C1 segment of cervical spinal cord (tissue), 14 donors: ENCODE data around the gene NTN1.
A peak's percentile ranks its signal among the peaks of the same experiment; 100 is the strongest.

Experiments
- DNase-seq, 14 donors: peaks; one replicate each; lab custom pipeline; 2025; lab: John Stamatoyannopoulos, UW

NTN1 gene

DNA sequence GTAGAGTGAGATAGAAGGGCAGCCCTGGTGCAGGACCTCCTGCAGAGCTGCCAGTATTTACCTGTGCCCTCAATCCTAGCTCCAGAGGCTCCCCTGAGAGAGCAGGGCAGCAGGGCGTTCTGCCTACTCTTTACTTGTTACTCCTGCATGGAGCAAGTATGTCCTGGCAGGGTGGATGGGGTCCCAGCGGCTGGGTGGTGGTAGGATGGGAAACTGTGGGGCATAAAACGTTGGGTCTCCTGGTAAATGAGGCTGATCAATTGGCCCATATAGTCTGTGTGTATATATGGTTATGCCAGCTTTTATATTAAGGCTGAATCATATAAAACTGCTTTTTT is 192.0 kb downstream of the NTN1 start:
- DNase-seq: no peak

DNA sequence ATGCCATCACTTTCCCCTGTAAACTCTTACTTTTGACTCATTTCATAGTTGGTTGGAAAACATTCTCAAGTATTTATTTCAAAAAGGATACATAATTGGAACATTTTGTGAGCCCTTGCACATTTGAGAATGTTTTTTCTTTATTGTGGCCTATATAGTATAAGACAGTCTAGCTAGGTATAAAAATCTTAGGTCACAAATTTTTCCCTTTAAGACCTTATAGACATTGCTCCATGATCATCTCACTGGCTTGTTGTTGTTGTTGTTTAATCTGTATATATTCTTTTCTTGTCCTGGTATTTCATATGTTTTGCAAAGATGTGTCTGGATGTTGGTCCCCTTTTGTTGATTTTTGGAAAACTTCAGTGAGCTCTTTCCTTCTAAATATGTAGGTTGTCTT is 194.2 kb downstream of the NTN1 start:
- DNase-seq: no peak

DNA sequence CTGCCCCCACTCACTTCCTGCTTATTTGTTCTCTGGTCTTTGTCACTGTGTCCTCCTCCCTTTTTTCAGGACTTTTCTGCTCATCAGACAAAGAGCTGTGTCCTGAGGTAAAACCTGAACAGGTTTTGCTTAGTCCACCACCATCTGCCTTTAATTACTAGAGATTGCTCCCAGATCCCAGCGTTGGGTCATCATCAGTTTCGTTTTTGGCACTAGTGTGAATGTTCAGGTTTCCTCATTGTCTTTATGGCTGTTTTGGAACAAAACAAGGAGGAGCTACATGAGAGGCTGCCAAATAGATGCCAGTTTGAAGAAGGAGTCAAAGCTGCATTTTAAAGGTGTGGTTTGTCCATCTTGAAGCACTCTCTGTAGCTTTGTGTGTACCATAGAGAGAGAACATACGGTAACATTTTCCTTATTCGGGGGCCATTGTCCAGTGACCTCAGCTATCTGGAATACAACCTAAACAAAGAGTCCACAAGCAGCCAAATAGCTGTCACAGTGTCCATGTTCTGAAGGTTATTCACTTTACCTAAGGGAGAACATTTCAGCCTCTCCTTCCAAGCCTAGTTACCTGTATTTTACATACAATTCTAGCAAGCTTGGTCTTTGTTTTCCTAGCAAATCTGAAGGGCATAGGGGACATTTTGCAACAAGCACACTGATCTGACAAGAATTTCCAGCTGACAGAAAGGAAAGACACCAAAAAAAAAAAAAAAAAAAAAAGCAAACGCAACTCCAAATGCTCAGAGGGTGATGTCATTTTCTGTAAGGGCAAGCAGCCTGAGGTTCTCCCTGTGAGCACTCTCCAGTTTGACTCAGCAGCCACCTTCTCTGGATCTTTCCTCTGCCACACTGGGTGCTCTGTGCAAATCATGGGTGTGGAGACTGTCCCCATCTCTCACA is 196.1 kb downstream of the NTN1 start:
- peak in 1 of 14 donors; percentile 80 for DNase-seq

DNA sequence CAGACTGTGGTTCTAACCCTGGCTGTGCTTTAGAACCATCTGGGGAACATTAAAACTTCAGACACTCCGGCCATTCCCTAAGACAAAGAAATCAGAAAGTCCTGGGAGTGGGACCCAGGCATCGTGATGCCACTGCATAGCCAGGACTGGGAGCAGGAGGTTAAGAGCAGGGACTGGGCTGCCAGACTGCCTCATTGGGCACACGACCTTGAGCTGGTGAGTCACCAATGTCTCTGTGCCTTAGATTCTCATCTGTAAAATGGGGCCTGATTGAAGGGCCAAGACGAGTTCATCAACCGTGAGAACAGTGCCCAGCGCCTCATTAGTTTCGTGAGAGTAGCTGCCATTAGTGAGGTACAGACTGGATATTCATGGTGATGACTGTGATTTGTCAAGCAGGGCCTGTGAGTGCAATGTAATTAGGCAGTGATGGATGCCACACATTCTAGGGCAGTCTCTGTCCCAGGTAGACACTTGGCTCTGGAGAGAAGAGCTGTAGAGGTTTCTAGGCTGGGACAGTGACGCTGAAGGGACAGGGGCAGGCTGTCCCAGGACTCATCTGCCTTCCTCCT is 196.8 kb downstream of the NTN1 start:
- no peak for DNase-seq

DNA sequence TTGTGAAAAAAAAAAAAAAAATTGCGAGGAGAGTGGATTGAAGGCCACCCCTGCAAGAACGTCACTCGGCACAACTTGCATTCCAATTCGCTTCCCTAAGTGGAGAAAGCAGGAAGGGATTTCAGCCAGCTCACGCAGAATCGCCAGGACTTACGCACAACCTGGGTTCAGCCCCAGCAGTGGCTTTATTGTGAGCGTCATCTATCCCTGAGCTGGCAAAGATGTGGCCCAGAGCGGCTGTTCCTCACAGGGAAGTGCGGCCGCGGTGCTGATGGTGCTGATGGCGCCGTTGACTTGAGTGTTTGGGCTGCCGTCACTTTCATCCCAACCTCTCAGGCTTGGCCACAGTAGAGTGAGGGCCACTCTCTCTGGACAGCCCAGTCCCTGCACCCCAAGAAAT is 197.6 kb downstream of the NTN1 start:
- no peak for DNase-seq

DNA sequence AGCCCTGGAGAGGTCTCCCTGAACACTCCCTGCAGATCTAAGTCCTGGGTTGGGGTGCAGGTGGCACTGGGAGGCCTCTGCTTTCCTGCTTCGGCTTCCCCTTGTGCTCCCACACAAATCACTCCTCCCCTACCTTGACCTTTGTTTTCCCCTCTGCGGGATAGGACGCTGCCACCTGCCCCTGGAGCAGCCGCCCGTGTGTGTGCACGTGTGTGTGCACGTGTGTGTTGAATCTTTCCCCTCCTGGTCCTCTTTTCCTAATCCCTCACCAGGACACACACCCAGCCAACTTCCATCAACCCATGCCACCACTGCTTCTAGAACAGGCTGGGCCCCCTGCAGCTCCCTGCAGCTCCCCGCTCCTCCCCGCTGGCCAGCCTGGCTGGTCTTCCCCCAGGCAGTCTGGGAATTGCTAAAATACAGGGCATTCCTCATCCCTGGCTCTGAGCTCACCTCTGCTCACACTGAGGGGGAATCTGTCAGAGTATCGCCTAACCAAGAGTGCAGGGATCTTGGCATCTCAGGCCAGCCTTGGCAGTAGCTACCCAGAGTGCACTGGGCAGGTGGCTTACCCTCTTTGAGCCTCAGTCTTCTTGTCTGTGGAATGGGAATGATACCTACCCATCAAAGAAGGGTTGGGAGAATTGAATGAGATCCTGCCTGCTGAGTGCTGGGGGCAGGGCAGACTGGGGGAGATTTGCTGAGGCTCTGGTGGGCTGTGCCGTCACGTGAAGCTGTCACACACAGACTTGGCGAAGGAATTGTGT is 198.5 kb downstream of the NTN1 start:
- DNase-seq: no peak

DNA sequence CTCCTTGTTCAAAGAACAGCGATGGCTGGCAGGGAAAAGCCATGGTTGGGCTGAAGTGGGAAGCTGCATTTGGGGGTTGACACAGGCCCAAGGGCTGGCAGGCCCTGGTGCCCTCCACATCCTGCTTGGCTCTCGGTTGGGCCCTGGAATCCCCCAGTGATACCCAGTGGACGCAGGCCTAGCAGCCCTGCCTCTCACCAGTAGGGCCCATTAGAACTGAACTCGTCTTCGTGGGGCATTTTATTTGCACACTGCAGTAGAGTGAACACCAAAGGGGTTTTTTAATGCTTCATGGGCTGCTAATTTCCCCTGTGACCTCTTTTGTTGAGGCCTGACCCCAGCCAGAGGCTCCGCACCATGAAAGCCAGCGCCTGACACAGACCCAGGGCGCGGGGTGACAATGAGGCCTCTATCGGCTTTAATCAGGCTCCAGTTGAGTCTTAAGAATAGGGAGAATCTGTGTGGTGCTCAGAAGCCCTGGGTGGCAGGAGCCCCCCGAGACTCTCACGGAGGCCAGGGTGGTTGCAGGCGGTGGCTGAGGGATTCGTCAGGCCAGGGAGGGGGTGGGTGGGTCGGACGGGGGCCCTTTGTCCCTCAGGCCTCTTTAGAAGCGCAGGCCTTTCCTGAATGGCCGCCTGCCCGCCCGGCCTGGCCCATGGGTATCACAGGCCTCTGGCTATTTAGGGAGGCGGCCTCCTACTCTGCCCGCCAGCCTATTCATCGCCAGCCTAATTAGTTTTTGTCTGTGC is 199.3 kb downstream of the NTN1 start:
- no peak for DNase-seq

DNA sequence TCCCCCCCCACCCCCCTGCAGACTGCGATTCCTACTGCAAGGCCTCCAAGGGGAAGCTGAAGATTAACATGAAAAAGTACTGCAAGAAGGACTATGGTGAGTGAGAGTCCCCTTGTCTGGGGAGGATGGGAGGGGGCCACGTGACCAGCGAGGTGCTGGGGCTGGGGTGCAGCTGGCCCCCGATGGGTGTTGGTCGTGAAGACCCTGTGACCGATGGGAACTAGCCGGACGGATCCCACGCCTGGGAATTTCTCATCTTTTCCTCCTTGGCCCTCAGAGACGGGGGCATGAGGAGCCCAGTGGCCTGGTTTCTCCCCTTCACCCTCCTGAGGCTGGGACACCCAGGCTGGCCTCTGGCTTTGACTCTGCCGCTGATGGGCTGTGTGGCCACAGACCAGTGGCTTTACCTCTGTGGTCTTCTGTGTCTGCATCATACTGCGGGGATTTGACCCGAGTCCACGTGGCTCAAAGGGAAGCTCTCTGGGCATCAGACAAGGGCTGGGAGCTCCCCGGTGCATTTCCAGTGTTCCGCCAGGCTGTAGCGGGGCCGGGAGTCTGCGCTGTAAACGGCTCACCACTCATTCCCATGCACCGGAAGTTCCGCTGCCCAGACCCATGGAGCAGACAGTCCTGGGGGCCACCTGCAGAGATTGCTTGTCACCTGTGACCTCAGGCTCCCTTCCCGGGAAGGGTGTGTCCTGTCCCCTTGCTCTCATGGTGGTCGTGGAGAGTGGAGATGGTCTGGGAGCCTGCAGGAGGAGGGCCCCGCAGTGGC is 200.0 kb downstream of the NTN1 start:
- no peak for DNase-seq

DNA sequence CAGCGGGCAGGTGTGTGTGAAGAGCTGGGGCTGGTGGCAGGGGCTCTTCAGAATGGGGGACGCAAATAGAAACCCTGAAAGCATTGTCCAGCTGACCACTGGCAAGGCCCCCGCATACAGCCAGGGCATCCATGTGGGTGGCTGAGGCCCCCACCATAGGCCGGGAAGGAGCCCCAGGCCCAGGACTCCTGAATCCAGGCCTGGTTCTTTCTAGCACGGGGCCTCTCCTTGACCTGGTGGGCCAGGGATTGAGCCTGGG is 200.5 kb downstream of the NTN1 start:
- DNase-seq: no peak

DNA sequence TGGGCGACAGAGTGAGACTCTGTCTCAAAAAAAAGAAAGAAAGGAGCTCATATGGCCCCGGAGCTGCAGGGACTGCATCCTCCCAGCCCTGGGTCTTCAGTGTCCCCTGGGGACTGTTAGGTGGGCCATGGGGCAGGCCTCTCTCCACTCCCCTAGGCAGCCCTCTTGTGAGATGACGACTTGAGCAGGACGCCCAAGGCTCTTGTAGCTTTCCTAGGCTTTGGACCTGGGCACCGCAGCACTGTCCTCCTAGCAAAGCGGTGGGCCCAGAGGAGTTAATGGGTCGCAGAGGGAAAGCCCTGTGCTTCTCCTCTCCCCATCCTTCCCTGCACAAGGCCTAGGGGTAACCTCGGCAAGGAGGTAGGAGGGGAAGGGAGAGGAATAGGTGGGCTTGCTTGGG is 202.2 kb downstream of the NTN1 start:
- DNase-seq: no peak

DNA sequence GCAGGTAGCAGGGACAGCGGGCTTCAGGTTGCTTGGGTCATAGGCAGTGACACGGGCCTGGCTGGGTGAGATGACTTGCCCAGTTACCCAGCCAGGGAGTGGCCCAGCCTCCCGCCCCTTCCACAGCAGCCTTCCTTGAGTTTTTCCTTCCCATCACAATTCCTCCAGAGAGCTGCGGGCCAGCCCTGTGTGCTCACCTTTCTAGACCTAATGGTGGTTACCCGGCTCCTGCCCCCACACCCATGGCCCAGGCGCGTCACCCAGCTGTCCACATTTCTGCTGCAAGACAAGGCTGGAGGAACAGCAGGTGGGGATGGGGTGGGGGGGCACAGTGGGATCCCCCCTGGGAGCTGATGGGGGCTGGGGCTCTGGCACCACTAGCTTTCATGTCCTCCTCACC is 203.2 kb downstream of the NTN1 start:
- DNase-seq: no peak

DNA sequence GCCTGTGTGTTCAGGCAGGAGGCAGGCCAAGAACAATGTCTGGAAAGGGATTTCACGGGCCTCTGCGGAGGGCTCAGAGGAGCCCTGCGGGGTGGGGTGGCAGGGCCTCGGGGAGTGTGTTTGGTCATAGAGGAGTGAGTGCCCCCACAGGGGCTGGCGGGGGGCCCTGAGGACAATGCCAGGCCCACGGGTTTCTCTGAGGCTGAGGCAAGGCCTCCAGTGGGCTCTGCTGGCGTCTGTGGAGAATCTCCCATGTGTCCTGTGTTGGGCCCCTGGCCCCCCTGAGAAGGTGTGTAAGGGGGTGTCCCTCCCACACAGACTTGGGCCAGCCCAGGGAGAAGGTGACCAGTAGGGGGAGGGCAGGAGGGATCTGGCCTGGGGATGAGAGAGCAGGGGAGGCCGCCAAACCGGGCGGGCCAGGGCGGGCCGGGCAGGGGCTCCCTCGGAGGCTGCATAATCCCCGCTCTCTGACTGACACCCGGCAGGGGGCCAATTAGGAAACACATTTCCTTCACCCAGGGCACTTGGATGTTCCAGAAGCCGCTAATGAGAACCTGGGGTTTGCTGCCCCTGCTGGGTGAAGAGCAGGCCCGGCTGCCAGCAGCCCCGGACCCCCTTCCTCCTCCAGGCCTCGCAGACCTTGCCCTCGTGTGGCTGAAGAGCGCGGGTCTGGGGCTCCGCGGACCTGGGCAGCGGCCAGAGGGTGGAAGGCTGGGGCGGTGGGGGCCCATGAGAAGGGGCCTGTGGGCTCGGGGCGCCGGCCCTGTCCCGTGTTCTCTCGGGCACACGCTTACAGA is 204.2 kb downstream of the NTN1 start:
- DNase-seq: no peak

DNA sequence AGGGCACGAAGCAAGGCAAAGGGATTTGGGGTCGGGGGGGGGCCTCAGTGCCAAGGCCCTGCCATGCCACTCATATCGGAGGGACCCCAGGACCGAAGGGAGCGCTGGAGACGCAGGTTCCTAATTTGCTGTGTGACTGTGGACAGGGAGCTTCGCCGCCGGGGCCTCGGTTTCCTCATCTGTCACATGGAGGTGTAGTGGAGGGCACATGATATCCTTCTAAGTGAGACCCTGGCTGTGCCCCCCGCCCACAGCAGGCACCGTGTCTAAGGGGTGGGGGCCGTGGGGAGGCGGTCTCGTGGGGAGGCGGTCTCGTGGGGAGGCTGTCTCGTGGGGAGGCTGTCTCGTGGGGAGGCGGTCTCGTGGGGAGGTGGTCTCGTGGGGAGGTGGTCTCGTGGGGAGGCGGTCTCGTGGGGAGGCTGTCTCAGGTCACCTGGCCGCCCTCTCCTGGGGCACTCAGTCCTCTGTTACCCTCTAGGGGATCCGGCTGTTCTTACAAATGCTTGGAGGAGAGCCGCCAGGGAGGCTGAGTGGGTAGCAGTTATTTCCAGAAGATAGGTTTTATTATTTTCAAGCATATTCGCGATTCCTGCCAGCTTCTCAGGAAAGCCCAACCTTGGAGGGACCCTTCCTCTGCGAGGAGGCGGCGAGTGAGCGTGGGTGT is 205.0 kb downstream of the NTN1 start:
- DNase-seq: no peak

DNA sequence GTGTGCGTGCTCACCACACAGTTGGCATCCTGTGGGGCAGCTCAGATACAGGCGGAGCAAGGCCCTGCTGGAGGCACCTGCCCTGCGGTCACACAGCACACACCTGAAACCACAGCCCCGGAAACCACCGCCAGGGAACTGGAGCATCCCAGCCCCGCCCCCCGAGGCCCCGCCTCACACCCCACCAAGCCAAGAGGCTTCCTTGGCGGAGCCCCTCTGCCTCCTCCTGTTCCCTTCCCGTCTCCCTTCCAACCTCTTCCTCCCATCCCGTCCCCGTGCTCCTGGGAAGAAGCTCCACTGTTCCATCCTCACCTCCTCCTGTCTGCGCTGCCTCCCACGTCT is 205.5 kb downstream of the NTN1 start:
- no peak for DNase-seq

DNA sequence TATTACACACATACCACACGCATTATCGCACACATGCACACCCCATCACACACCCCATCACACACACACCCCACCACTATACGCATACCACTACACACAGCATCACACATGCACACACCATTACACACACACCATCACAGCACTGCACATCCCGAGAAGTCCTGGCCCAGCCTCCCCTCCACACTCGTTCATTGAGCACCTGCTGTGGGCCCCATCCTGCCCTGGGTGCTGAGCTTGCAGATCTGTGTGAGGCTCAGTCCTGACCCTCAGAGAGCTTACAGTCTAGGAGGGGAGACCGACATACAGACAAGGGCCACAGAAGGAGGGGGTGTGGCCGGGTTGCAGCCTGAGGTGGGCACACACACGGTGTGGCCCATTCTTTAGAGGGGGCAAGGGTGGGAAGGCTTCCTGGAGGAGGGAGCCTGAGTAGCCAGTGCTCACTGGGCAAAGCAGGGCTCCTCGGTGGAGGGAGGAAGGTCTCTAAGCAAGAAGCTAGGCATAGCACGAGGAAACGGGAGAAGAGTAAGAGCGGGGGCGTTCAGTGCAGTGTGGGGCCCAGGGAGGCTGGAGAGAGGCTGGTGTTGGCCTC is 206.6 kb downstream of the NTN1 start:
- no peak for DNase-seq

DNA sequence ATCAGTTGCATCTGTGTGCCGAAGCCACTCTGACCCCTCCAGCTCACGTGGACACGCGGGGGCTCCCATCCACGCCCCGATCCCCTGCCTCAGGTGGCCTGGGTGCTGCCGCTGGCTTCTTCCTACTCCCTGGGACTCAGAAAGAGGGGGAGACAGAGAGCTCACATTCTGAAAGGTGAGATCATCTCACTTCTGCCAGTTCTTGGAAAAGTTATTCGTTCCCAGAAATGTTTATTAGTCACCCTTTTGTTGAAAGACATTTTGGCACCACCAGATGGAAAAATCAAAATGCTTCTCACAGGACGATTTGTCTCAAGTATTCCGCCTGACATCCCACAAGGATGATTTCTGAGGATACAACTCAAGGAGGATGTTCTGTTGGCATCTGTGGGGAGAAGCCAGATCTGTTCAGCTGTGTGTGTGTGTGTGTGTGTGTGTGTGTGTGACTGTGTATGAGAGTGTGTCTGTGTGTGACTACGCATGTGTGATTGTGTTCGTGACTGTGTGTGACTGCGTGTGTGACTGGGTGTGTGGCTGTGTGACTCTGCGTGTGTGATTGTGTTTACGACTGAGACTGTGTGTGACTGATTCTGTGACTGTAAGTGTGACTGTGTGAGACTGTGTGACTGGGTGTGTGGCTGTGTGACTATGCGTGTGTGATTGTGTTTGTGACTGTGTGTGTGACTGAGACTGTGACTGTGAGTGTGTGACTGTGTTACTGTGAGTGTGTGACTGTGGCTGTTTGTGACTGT is 207.3 kb downstream of the NTN1 start:
- DNase-seq: peak in 1 of 14 donors; percentile 38

DNA sequence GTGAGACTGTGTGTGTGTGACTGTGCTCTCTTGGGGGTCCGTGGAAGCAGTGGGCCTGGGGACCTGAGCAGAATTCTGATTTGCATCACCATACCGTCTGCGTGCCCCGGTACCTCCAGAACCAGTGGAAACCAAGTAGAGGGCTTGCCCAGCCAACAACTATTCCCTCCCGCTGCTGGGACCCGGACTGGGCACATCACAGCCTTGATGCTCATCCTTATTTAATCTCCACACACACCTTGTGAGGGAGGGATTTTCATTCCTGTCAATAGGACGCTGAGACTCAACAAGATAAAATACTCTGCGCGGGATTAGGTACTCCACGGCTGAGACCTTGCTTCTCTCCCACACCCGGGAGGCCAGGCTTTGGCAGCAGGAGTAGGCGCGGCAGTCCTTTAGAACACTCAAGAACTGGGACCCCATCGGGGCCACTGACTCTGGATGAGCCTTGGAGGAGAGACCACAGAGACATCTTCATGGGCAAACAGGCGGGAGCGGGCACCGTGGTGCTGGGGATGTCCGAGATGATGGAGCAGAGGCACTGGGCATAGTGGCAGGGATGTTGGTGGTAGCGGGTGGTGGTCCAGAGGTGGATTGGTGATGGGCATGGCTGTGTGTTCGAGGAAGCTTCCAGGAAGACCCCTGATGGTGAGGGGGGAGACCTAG is 208.0 kb downstream of the NTN1 start:
- DNase-seq: no peak

DNA sequence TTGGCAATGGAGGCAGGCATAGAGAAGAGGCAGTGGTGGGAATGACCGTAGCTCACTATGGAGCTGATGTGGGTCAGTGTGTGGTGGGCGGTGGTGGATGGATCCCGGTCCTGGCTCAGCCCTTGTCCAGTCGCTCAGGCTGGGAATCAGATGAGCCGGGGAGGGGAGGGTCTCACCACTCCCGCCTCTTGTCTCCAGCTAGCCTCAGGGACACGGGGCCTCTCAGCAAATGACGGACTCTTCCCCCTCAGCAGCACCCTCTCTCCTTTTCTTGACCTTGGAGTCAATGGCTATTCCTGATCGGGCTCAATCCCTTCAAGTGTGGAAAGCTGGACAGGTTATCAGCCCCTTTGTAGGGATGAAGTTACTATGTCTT is 208.5 kb downstream of the NTN1 start:
- no peak for DNase-seq

DNA sequence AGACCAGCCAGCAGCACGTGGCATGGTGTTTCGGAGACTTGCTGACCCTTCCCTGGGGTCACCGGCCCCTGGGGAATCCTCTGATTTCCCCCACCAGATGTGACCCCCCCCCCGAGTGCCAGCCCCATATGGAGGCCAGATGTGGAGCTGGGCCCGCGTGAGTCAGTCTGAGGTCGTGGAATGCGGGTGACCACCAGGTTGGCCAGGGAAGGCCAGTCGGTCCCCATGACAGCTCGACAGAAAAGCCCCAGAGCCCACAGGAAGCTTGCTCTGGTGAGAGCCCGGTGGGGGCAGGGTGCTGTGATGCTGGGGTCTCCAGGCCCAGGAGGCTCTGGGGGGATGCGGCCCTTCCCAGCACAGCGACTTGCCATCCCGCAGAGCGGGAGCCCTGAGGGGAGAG is 209.0 kb downstream of the NTN1 start:
- DNase-seq: no peak
